Uterus (tissue), 4 donors: ENCODE measurements around the gene PSTPIP1. TPM values are rescaled to one million over a fixed set of nuclear protein-coding genes. Genes with fewer than 3 reads are reported as not detected.

Source experiments
- DNase-seq, 2 donors: peaks; one replicate each; pipeline ENCODE4 v3.0.0-alpha.2; 2019 to 2020
- H3K27ac ChIP-seq, 2 donors: fragments of 200-600 bp; sonication (generic); 1 replicate in 1 of 2; 2 replicates in 1 of 2; pipeline ENCODE4 v1.5.1; 2016 to 2018
- H3K27me3 ChIP-seq, 2 donors: fragments of 200-600 bp; sonication (generic); one replicate each; pipeline ENCODE4 v1.5.1; 2018 to 2019; ENCODE audit warnings: control low read depth in 1 of 2
- H3K36me3 ChIP-seq, 2 donors: fragments of 200-600 bp; sonication (generic); one replicate each; pipeline ENCODE4 v1.5.1; 2019; ENCODE audit warnings: control low read depth in 1 of 2
- H3K4me1 ChIP-seq, 2 donors: fragments of 200-600 bp; sonication (generic); one replicate each; pipeline ENCODE4 v1.5.1; 2018 to 2019; ENCODE audit warnings: control low read depth in 1 of 2
- H3K4me3 ChIP-seq, 2 donors: fragments of 200-600 bp; sonication (generic); 1 replicate in 1 of 2; 2 replicates in 1 of 2; pipeline ENCODE4 v1.5.1; 2018 to 2019; ENCODE audit warnings: mild to moderate bottlenecking in 1 of 2
- H3K9me3 ChIP-seq, 2 donors: fragments of 200-600 bp; sonication (generic); one replicate each; pipeline ENCODE4 v1.5.1; 2019; ENCODE audit warnings: control low read depth in 1 of 2
- CTCF ChIP-seq, 4 experiments: fragments of 200-600 bp in 2 of 4; fragments of 450-650 bp in 2 of 4; sonication (generic) in 2 of 4; IDR thresholded peaks; one replicate each; pipeline ENCODE4 v1.5.1; 2016 to 2019; ENCODE audit warnings: antibody characterized with exemption in 4 of 4, mild to moderate bottlenecking in 2 of 4, moderate library complexity in 1 of 4
- POLR2A ChIP-seq, 2 donors: fragments of 450-650 bp; IDR thresholded peaks; one replicate each; pipeline ENCODE4 v1.6.1; 2016; ENCODE audit warnings: antibody characterized with exemption in 2 of 2, mild to moderate bottlenecking in 1 of 2, moderate library complexity in 1 of 2
- intact Hi-C: fragments of 100-400 bp; cut with DNase I; formaldehyde crosslinking; loops from one replicate; pipeline ENCODE4 v1.15.1; 2023; ENCODE audit warnings: low total_unique reads
- total RNA-seq, 4 donors: library from RNA; depleted of rRNA in 3 of 4; stranded (reverse); fragments of >200 nt in 3 of 4; gene quantifications; one replicate each; pipeline versions ENCODE4 v1.1.0 to v1.2.4, GENCODE V29; 2014 to 2023
- donor health status: DM: yes; HTN: yes; CAD: no.

Gene PSTPIP1
- total RNA-seq, 4 donors from 2014 or later = 1.3 to 10.0 (median 4.7) TPM; not detected in 1

DNA sequence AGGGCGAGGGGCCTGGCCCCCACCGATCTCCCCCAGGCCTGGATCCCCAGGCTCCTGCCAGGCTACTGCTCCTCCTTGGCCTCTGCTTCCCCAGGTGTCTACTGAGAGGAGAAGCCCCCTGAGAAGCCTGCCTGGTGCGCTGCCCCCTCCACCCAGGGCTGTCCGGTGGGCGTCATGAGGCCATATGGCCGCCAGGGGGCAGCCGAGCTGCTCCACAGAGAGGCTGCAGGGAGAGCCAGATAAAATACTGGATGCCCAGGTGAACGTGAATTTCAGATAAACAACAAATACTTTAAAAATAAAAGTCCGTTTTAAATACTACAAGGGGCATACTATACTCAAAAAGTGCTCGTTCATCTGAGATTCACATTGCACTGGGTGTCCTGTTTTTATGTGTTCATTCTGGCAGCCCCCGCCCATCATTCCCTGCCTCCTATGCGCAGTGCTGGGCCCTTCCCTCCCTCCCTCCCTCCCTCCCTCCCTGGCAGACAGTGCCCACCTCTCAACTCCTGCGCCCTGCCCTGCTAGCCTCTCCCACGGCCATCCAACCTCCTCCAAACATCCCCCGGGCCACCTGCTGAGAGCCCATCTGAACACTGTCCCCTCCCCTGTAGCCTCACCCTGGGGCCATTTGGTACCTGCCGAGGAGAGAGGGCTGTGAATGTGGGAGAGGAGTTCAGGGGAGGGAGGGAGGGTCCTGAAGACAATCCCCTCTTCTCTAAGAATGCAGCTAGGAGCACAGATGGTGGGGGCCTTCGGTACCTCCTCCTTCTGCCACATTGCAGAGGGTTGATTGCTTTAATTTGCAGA is 29.6 kb downstream of the PSTPIP1 start:
- Histone ChIP-seq H3K27me3 (no peaks in the 10 kb centered on the region), H3K4me1 (no peaks in the 10 kb centered on the region), H3K27ac (no peak overlapping the region), H3K36me3 (no peaks in the 10 kb centered on the region), H3K4me3 (no peak overlapping the region), H3K9me3 (no peaks in the 10 kb centered on the region)
- DNase-seq = peak; percentile 46 to 70
- intact Hi-C loops = no loop called here
- TF ChIP-seq CTCF (IDR thresholded peaks at IDR 0.05) = peak; percentile 77 to 91 (median 84)
- no peak for TF ChIP-seq POLR2A (IDR thresholded peaks at IDR 0.05)

- Histone ChIP-seq H3K9me3 (no peaks in the 10 kb centered on the region), H3K27me3 (no peaks in the 10 kb centered on the region), H3K27ac (no peak overlapping the region), H3K4me1 (no peaks in the 10 kb centered on the region), H3K36me3 (no peaks in the 10 kb centered on the region), H3K4me3 (no peak overlapping the region)
- DNase-seq = peak; percentile 8 to 9
- intact Hi-C loops = no loop called here
- TF ChIP-seq CTCF (IDR thresholded peaks at IDR 0.05) = no peak
- no peak for TF ChIP-seq POLR2A (IDR thresholded peaks at IDR 0.05)
Measured at GRCh38 chr15:77025083-77025901, 30.4 kb downstream of the PSTPIP1 start.

GRCh38 chr15:77025941-77026411 is 31.1 kb downstream of the PSTPIP1 start:
- Histone ChIP-seq H3K36me3 (no peaks in the 10 kb centered on the region), H3K27ac (no peak overlapping the region), H3K4me1 (no peaks in the 10 kb centered on the region), H3K4me3 (no peak overlapping the region), H3K27me3 (no peaks in the 10 kb centered on the region), H3K9me3 (no peaks in the 10 kb centered on the region)
- TF ChIP-seq CTCF (IDR thresholded peaks at IDR 0.05) = no peak
- TF ChIP-seq POLR2A (IDR thresholded peaks at IDR 0.05) = no peak
- peak in 1 of 2 donors; percentile 6 for DNase-seq
- intact Hi-C loops = no loop called here

- Histone ChIP-seq H3K27me3 (no peaks in the 10 kb centered on the region), H3K9me3 (no peaks in the 10 kb centered on the region), H3K4me1 (no peaks in the 10 kb centered on the region), H3K27ac (no peak overlapping the region), H3K36me3 (no peaks in the 10 kb centered on the region), H3K4me3 (no peak overlapping the region)
- peak in 1 of 2 donors; percentile 6 for DNase-seq
- intact Hi-C loops = no loop called here
- no peak for TF ChIP-seq POLR2A (IDR thresholded peaks at IDR 0.05)
- no peak for TF ChIP-seq CTCF (IDR thresholded peaks at IDR 0.05)
Measured at GRCh38 chr15:77026501-77027110, 31.7 kb downstream of the PSTPIP1 start.
